Upper lobe of left lung (tissue), 4 donors: Measurements from ENCODE around the gene TNK2.

ENCODE experiments used
- EP300 ChIP-seq, 4 donors: sonication (generic); formaldehyde crosslinking; IDR thresholded peaks; one replicate each; pipeline ENCODE4 v1.5.1; 2017; ENCODE audit warnings: antibody characterized with exemption in 4 of 4, control low read depth in 2 of 4
- TF ChIP-seq, protein P1 (sequence below), 6 experiments: fragments of 450-650 bp in 4 of 6; fragments of 200-600 bp in 2 of 6; sonication (generic) in 2 of 6; IDR thresholded peaks; one replicate each; pipeline ENCODE4 v1.5.1; 2016 to 2019; ENCODE audit warnings: antibody characterized with exemption in 6 of 6

GRCh38 chr3:195867631-195868335 is 40.6 kb downstream of the TNK2 start:
- no peak for TF ChIP-seq EP300 (IDR thresholded peaks at IDR 0.05)
- TF ChIP-seq, protein P1, sequence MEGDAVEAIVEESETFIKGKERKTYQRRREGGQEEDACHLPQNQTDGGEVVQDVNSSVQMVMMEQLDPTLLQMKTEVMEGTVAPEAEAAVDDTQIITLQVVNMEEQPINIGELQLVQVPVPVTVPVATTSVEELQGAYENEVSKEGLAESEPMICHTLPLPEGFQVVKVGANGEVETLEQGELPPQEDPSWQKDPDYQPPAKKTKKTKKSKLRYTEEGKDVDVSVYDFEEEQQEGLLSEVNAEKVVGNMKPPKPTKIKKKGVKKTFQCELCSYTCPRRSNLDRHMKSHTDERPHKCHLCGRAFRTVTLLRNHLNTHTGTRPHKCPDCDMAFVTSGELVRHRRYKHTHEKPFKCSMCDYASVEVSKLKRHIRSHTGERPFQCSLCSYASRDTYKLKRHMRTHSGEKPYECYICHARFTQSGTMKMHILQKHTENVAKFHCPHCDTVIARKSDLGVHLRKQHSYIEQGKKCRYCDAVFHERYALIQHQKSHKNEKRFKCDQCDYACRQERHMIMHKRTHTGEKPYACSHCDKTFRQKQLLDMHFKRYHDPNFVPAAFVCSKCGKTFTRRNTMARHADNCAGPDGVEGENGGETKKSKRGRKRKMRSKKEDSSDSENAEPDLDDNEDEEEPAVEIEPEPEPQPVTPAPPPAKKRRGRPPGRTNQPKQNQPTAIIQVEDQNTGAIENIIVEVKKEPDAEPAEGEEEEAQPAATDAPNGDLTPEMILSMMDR (IDR thresholded peaks at IDR 0.05), result no peak
